SH-SY5Y (cell line): ENCODE results near the gene DYNC2LI1.

ENCODE experiments used
- GATA2 ChIP-seq: IDR thresholded peaks from 2 replicates; pipeline ENCODE4 v1.6.1; 2011; ENCODE audit warnings: mild to moderate bottlenecking, low read depth, low read length
- GATA3 ChIP-seq: IDR thresholded peaks from 2 replicates; pipeline ENCODE4 v1.6.1; 2011; ENCODE audit warnings: low read depth, mild to moderate bottlenecking, low read length, moderate library complexity

- TF ChIP-seq GATA2, result no peak
- TF ChIP-seq GATA3, result no peak
Observed at GRCh38 chr2:43845181-43845580, 71.3 kb downstream of the DYNC2LI1 start.
